Endothelial cell (in vitro differentiated cells): ENCODE measurements around the gene MYO1D. TPM values are rescaled to one million over a fixed set of nuclear protein-coding genes. Genes with fewer than 3 reads are reported as not detected.

Source experiments
- DNase-seq: peaks from one replicate; pipeline ENCODE4 v3.0.0; 2021; ENCODE audit warnings: low spot score
- H3K27ac Mint-ChIP-seq: one replicate; pipeline ENCODE4 v1.8.0; 2021; ENCODE audit warnings: mixed read lengths, inconsistent platforms; ENCODE audit not compliant: unreplicated experiment
- H3K27me3 Mint-ChIP-seq: one replicate; pipeline ENCODE4 v1.8.0; 2021; ENCODE audit warnings: mild to moderate bottlenecking, moderate library complexity, mixed read lengths, inconsistent platforms; ENCODE audit not compliant: unreplicated experiment
- H3K36me3 Mint-ChIP-seq: one replicate; pipeline ENCODE4 v1.8.0; 2021; ENCODE audit warnings: mild to moderate bottlenecking, low read depth, mixed read lengths, inconsistent platforms; ENCODE audit not compliant: unreplicated experiment
- H3K4me1 Mint-ChIP-seq: one replicate; pipeline ENCODE4 v1.8.0; 2021; ENCODE audit warnings: mild to moderate bottlenecking, mixed read lengths, inconsistent platforms; ENCODE audit not compliant: unreplicated experiment
- H3K4me3 Mint-ChIP-seq: one replicate; pipeline ENCODE4 v1.8.0; 2021; ENCODE audit warnings: mild to moderate bottlenecking, mixed read lengths, inconsistent platforms; ENCODE audit not compliant: unreplicated experiment
- H3K9me3 Mint-ChIP-seq: one replicate; pipeline ENCODE4 v1.8.0; 2021; ENCODE audit warnings: mixed read lengths, inconsistent platforms; ENCODE audit not compliant: unreplicated experiment
- CTCF ChIP-seq: fragments of 200-600 bp; sonication (generic); IDR thresholded peaks from one replicate; pipeline ENCODE4 v1.5.0; 2021; ENCODE audit warnings: antibody characterized with exemption; ENCODE audit not compliant: unreplicated experiment
- total RNA-seq: library from RNA; stranded (reverse); fragmentation: NEBNext Ultra II Directional; extraction: Animal tissue kit (Norgen Biotek cat#: 25700); gene quantifications from one replicate; pipeline ENCODE4 v1.2.1, GENCODE V29; 2021; ENCODE audit not compliant: unreplicated experiment

The MYO1D gene
- total RNA-seq, 1 donor from 2014 or later, result 26.4 TPM

GRCh38 chr17:32492648-32493289, 384.2 kb downstream of the MYO1D start:
- Mint-ChIP-seq H3K9me3 (no peaks in the 10 kb centered on the region), H3K27ac (no peak overlapping the region), H3K27me3 (peaks cover 8% of the 10 kb centered on the region), H3K4me1 (peaks cover 17% of the 10 kb centered on the region), H3K4me3 (no peak overlapping the region), H3K36me3 (peaks cover 11% of the 10 kb centered on the region)
- no peak for TF ChIP-seq CTCF
- no peak for DNase-seq

- Mint-ChIP-seq H3K27me3 (peaks cover 9% of the 10 kb centered on the region), H3K4me3 (no peak overlapping the region), H3K36me3 (peaks cover 11% of the 10 kb centered on the region), H3K27ac (no peak overlapping the region), H3K4me1 (peaks cover 20% of the 10 kb centered on the region), H3K9me3 (no peaks in the 10 kb centered on the region)
- no peak for TF ChIP-seq CTCF
- no peak for DNase-seq
Measured at GRCh38 chr17:32492264-32492589, 384.7 kb downstream of the MYO1D start.

- DNase-seq, result no peak
- TF ChIP-seq CTCF, result no peak
- no peak overlapping the region for H3K27ac Mint-ChIP-seq
- H3K9me3 Mint-ChIP-seq, result no peaks in the 10 kb centered on the region
- peaks cover 11% of the 10 kb centered on the region for H3K36me3 Mint-ChIP-seq
- H3K4me1 Mint-ChIP-seq, result peaks cover 20% of the 10 kb centered on the region
- H3K27me3 Mint-ChIP-seq, result peaks cover 6% of the 10 kb centered on the region
- no peak overlapping the region for H3K4me3 Mint-ChIP-seq
Measured at GRCh38 chr17:32491371-32492263, 385.3 kb downstream of the MYO1D start.

- TF ChIP-seq CTCF, result no peak
- Mint-ChIP-seq H3K4me1 (peaks cover 23% of the 10 kb centered on the region), H3K36me3 (peaks cover 14% of the 10 kb centered on the region), H3K4me3 (no peak overlapping the region), H3K27ac (no peak overlapping the region), H3K9me3 (no peaks in the 10 kb centered on the region), H3K27me3 (peaks cover 10% of the 10 kb centered on the region)
- no peak for DNase-seq
Measured at GRCh38 chr17:32490101-32490482, 386.8 kb downstream of the MYO1D start.
